Neural progenitor cell (in vitro differentiated cells): ENCODE results near the gene DNAJC24.

Experiments used
- EZH2 ChIP-seq: fragments of 200-600 bp; sonication (generic); IDR thresholded peaks from 2 replicates; pipeline ENCODE4 v1.6.1; 2017; ENCODE audit warnings: antibody characterized with exemption, mild to moderate bottlenecking, moderate library complexity
- TF ChIP-seq, protein P1 (sequence below): fragments of 200-600 bp; sonication (generic); IDR thresholded peaks from 2 replicates; pipeline ENCODE4 v1.5.1; 2017; ENCODE audit warnings: antibody characterized with exemption, mild to moderate bottlenecking

DNA sequence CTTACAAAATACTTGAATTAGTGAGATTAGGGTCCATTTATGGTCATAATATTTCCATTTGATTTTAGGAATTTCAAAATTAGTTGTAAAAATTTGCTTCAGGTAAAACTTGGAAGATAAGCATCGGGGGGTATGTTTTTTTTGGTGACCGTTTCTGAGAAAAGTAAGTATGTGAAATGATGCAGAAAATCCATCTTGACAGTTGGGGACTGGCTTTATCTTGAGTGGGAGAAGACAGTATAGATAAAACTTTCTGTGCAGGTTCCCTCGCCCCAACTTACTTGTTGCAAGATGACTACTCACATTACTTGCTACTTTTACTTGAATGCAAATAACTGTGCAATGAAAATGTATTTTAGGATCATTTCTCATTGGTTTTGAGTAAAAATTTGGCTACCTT lies 49.5 kb downstream of the DNAJC24 start:
- TF ChIP-seq, protein P1, sequence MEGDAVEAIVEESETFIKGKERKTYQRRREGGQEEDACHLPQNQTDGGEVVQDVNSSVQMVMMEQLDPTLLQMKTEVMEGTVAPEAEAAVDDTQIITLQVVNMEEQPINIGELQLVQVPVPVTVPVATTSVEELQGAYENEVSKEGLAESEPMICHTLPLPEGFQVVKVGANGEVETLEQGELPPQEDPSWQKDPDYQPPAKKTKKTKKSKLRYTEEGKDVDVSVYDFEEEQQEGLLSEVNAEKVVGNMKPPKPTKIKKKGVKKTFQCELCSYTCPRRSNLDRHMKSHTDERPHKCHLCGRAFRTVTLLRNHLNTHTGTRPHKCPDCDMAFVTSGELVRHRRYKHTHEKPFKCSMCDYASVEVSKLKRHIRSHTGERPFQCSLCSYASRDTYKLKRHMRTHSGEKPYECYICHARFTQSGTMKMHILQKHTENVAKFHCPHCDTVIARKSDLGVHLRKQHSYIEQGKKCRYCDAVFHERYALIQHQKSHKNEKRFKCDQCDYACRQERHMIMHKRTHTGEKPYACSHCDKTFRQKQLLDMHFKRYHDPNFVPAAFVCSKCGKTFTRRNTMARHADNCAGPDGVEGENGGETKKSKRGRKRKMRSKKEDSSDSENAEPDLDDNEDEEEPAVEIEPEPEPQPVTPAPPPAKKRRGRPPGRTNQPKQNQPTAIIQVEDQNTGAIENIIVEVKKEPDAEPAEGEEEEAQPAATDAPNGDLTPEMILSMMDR: no peak
- no peak for TF ChIP-seq EZH2
